Spinal cord (tissue), 10 donors: ENCODE measurements around the gene WWTR1. TPM values are rescaled to one million over a fixed set of nuclear protein-coding genes. Genes with fewer than 3 reads are reported as not detected.
A peak's percentile ranks its signal among the peaks of the same experiment; 100 is the strongest.

ENCODE experiments used
- DNase-seq, 6 donors: peaks; one replicate each; pipeline versions ENCODE4 v3.0.0 to v3.0.0-alpha.2; 2013 to 2015; ENCODE audit warnings: low spot score in 6 of 6, low read depth in 4 of 6
- H3K27ac ChIP-seq: one replicate; pipeline ENCODE4 v1.5.1; 2013; ENCODE audit warnings: low read depth, low read length, control low read depth
- H3K27me3 ChIP-seq: one replicate; pipeline ENCODE4 v1.6.1; 2013; ENCODE audit warnings: low read length; ENCODE audit not compliant: control insufficient read depth, insufficient read depth
- H3K36me3 ChIP-seq: one replicate; pipeline ENCODE4 v1.6.1; 2013; ENCODE audit warnings: low read length; ENCODE audit not compliant: control insufficient read depth, insufficient read depth
- H3K4me1 ChIP-seq: one replicate; pipeline ENCODE4 v1.6.1; 2013; ENCODE audit warnings: low read length; ENCODE audit not compliant: control insufficient read depth, insufficient read depth
- H3K4me3 ChIP-seq: one replicate; pipeline ENCODE4 v1.5.1; 2013; ENCODE audit warnings: low read depth, low read length, control low read depth
- H3K9me3 ChIP-seq: one replicate; pipeline ENCODE4 v1.6.1; 2013; ENCODE audit warnings: low read length; ENCODE audit not compliant: control insufficient read depth, insufficient read depth
- WGBS: methylation state at CpG from one replicate; pipeline ENCODE4 v1.1.5; 2013; ENCODE audit warnings: missing lambda C conversion rate; ENCODE audit not compliant: insufficient coverage; 5-methylcytosine and 5-hydroxymethylcytosine counted together
- polyA plus RNA-seq, 2 donors: library from polyadenylated mRNA; unstranded; fragments of 120-200 nt; gene quantifications; one replicate each; pipeline ENCODE4 v1.2.1, GENCODE V29; 2013; ENCODE audit not compliant: insufficient read length in 2 of 2
- total RNA-seq, 2 donors: library from RNA; depleted of rRNA in 1 of 2; stranded (reverse); fragments of 120-200 nt in 1 of 2; fragments of >200 nt in 1 of 2; gene quantifications; one replicate each; pipeline versions ENCODE4 v1.2.3 to v1.2.4, GENCODE V29; 2013 to 2014
- donor health status: healthy.

Gene WWTR1
- total and polyA plus RNA-seq, 4 donors = 41.7 to 58.8 (median 44.1) TPM

DNA sequence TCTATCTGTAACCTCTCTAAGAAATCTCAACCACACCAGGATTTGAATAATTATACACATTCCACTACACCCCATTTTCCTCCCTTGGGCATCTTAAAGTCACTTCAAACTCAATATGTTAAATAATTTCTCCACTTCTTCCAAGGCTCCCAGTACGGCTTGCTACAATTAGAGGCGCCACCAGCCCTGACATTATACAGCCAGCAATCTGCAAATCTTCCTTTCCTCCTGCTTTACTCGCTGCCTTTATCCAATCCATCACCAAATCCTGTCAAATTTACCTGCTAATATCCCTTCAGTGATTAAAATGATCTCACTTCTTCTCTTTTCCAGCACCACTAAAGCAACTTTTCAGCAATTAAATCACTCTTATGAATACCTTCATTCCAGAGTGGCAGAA is 13.9 kb downstream of the WWTR1 start:
- H3K27me3 ChIP-seq = no peaks in the 10 kb centered on the region

DNA sequence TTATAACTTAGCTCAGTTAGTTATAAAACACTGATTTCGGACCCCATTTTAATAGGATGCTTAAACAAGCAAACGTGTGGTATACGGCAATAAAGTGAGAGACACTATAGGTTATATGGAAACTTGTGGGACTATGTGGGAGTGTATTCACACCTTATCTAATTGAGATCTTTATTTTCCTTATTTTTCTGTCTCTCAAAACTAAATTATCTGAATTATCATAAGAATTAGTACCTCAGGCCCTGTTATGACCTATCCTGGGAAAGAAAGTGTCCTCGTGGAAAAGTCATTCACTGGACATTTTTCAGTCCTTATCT is 14.4 kb downstream of the WWTR1 start:
- no peak overlapping the region for H3K27ac ChIP-seq
- DNase-seq = no peak
- peaks cover 12% of the 10 kb centered on the region for H3K4me1 ChIP-seq
- H3K4me3 ChIP-seq = no peak overlapping the region
- no peaks in the 10 kb centered on the region for H3K27me3 ChIP-seq
- H3K9me3 ChIP-seq = no peaks in the 10 kb centered on the region
- WGBS = 57% methylated on average over 1 of the region's 4 CpGs
- H3K36me3 ChIP-seq = no peaks in the 10 kb centered on the region

More for the DNA sequence above, 13.9 kb downstream of the WWTR1 start:
- peaks cover 15% of the 10 kb centered on the region for H3K4me1 ChIP-seq
- WGBS = 54% methylated on average over 3 of the region's 3 CpGs
- no peaks in the 10 kb centered on the region for H3K9me3 ChIP-seq
- no peak overlapping the region for H3K27ac ChIP-seq
- no peak overlapping the region for H3K4me3 ChIP-seq
- H3K36me3 ChIP-seq = no peaks in the 10 kb centered on the region
- peak in 1 of 6 donors; percentile 28 for DNase-seq

DNA sequence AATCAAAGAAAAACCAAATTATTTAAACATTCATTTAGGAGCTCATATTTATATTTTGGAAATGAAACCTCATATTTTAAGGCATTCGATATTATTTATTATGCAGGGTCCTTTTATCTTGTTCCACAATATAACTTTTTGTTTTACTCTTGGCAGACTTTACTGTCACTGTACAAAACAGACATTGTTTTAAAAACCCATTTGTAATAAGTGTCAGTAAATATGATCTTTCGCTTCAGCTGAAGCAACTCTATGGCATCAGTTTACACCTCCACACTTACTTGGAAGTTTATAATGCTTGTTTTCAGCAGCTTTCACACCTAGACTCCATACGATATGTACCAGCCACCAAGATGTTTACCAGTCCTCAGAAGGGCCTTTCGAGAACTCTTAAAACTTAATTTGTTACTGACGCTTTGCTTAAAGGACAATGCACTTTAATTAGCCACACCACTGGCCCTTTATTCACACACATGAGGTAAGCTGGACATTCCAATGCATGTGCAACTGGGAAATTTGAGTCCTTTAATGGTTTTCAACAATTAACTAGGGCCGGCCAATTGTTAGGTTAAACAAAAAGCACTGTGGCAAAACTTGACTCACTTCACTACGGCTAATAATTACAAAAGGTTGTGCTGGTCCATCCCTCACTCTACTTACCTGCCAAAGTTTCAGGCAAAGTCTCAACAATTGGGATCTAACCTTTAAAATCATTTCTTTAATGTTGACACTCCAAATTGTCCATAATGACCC is 16.7 kb downstream of the WWTR1 start:
- Histone ChIP-seq H3K27ac (peak overlapping the region; percentile 61), H3K4me1 (peaks cover 12% of the 10 kb centered on the region)
- WGBS = 40% methylated on average over 3 of the region's 7 CpGs

DNA sequence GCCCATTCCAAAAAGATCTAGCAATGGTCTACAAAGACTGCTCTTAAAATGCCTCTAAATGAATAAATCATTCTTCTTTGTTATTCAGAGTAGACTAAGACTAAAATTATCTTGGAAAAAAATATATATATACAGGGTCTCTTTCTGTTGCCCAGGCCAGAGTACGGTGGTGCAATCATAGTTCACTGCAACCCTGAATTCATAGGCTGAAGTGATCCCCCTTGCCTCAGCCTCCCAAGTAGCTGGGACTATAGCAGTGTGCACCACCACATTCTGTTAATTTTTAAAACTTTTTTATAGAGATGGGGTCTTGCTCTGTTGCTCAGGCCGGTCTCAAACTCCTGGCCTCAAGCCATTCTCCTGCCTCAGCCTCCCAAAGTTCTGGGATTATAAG is 18.7 kb downstream of the WWTR1 start:
- H3K27me3 ChIP-seq = no peaks in the 10 kb centered on the region
- peak overlapping the region; percentile 78 for H3K27ac ChIP-seq
- H3K4me3 ChIP-seq = peak overlapping the region; percentile 24
- no peaks in the 10 kb centered on the region for H3K9me3 ChIP-seq
- DNase-seq = no peak
- H3K4me1 ChIP-seq = peaks cover 14% of the 10 kb centered on the region
- WGBS = 100% methylated on average over 1 of the region's 2 CpGs
- no peaks in the 10 kb centered on the region for H3K36me3 ChIP-seq

More for the DNA sequence above, 16.7 kb downstream of the WWTR1 start:
- no peak for DNase-seq
- Histone ChIP-seq H3K9me3 (no peaks in the 10 kb centered on the region), H3K4me3 (no peak overlapping the region), H3K36me3 (no peaks in the 10 kb centered on the region), H3K27me3 (no peaks in the 10 kb centered on the region)

DNA sequence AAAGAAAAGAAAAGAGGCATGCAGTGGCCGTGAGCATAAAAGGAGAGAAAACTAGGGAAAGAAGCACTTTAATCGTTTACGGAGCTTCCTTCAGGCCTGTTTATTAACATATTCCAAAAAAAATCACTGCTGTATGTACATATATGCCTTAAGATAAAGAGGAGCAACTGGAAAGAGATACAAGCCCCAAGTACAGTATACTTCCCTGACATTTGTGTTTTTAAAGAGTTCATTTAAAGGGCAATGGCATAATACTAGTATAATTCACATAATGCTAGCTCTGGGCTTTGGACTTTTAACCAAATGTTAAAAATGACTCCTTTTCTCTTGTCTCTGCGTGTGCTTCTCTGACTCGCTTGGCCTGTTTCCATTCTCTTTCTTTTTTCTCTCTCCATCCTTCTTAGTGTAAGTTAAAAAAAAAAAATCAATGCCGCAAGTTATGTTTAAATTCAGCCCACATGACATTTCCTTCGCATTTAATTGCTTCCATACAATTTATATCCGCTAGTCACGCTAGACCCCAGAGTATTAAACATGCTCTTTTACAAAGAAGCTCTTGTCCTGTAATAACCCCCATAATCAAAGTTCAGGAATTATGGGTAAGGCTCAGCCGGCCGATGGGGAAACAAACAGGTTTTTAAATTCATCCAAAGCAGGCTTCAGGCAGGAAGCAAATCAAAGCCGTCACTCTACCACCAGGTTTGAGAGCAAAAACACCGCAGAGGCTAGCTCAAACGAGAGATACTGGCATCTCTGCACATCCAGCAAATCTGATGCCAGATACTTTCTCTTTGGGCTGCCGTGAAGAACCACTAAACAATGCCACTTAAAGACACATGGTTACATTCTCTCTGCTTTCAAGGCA is 19.4 kb downstream of the WWTR1 start:
- no peaks in the 10 kb centered on the region for H3K27me3 ChIP-seq
- WGBS = 10% methylated on average over 9 of the region's 15 CpGs
- peak overlapping the region; percentile 78 for H3K27ac ChIP-seq
- peaks cover 14% of the 10 kb centered on the region for H3K4me1 ChIP-seq
- peak in 3 of 6 donors; percentile 28 to 79 (median 62) for DNase-seq
- H3K9me3 ChIP-seq = no peaks in the 10 kb centered on the region
- H3K36me3 ChIP-seq = no peaks in the 10 kb centered on the region
- H3K4me3 ChIP-seq = peak overlapping the region; percentile 24

DNA sequence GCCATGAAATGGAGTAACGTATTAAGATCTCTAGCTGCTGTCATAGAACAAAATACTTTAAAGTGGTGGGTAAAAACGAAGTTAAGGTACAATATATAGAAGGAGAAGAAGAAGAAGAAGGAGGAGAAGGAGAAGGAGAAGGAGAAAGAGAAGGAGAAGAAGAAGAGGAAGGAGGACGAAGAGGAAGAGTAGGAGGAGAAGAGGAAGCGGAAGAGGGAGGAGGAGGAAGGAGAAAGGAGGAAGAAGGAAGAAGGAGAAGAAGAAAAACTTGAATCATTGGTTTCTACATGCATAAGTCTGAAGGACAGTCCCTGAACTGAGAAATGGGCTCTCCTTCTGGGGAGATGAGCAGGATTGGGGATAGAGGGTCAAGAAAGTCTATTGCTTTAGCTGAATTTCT is 22.4 kb downstream of the WWTR1 start:
- Histone ChIP-seq H3K4me3 (no peak overlapping the region), H3K36me3 (no peaks in the 10 kb centered on the region), H3K4me1 (peaks cover 14% of the 10 kb centered on the region), H3K27me3 (no peaks in the 10 kb centered on the region), H3K27ac (peak overlapping the region; percentile 22), H3K9me3 (no peaks in the 10 kb centered on the region)
- DNase-seq = no peak
- WGBS = 93% methylated on average over 4 of the region's 4 CpGs

DNA sequence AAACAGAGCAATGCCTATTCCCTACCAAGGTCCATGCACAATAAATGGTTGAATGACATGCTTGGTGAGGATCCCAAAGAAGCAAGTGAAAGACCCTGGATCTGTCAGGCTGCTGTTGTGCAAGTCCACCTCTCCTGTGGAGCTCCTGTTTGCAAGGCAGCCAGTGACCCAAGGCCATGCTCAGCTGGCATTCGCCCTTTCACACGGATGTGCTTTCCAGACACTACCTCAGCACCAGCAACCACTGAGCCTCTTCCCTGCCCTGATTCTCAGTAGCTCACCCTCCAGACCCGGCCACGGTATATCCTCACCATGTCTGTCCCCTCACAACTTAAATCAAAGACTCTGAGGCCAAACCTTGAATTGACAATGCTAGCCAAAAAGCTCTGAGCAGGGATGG is 23.3 kb downstream of the WWTR1 start:
- H3K4me1 ChIP-seq = peaks cover 12% of the 10 kb centered on the region

DNA sequence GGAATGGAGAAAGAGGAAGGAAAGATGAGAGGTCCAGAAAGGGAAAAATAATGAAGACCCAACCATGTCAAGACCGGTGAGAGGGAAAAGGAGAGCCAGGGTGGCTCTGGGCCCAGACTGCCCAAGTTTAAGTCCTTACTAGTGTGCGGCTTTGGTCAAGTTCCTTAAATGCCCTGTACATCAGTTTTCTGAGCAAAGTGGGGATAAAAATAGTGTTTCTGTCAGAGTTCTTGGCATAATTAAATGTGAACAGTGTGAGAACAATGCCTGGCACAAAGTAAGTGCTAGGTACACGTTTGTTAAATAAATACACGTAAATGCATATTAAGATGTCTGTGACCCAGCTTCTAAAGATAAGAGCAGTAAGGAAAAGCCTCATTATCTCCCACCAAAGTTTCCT is 23.8 kb downstream of the WWTR1 start:
- Histone ChIP-seq H3K4me1 (peaks cover 7% of the 10 kb centered on the region), H3K27me3 (no peaks in the 10 kb centered on the region), H3K9me3 (no peaks in the 10 kb centered on the region), H3K27ac (peak overlapping the region; percentile 19), H3K36me3 (no peaks in the 10 kb centered on the region), H3K4me3 (no peak overlapping the region)
- 81% methylated on average over 2 of the region's 4 CpGs for WGBS
- no peak for DNase-seq

More for the DNA sequence above, 23.3 kb downstream of the WWTR1 start:
- WGBS = 74% methylated on average over 3 of the region's 4 CpGs
- Histone ChIP-seq H3K36me3 (no peaks in the 10 kb centered on the region), H3K4me3 (no peak overlapping the region), H3K9me3 (no peaks in the 10 kb centered on the region), H3K27ac (no peak overlapping the region), H3K27me3 (no peaks in the 10 kb centered on the region)
- DNase-seq = no peak

DNA sequence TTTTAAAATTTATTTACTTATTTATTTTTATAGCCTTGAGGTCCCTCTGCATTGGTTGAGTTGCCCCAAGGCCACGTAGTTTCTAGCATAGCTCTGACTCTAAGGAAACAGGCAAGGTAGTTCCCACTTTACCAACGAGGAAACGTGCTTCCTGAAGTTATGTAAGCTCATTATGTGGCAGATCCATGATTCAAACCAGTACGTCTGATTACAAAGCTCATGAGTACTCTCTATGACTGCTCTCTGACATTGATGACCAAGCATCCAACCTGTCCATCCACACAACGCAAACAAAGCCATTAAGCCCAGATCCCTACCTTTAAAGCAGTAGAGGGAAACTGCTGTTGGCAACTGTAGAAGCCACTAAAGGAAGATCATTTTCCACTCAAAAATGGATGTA is 25.6 kb downstream of the WWTR1 start:
- no peaks in the 10 kb centered on the region for H3K9me3 ChIP-seq
- no peak for DNase-seq
- H3K27ac ChIP-seq = no peak overlapping the region
- no peak overlapping the region for H3K4me3 ChIP-seq
- H3K36me3 ChIP-seq = no peaks in the 10 kb centered on the region
- no peaks in the 10 kb centered on the region for H3K27me3 ChIP-seq
- 96% methylated on average over 3 of the region's 5 CpGs for WGBS
- peaks cover 7% of the 10 kb centered on the region for H3K4me1 ChIP-seq
